ENCODE measurements around the gene KCNJ1. TPM values are rescaled to one million over a fixed set of nuclear protein-coding genes. Genes with fewer than 3 reads are reported as not detected.
A peak's percentile ranks its signal among the peaks of the same experiment; 100 is the strongest.

The KCNJ1 gene
- total and polyA plus RNA-seq, 2 experiments from 2014 or later, result not detected

DNA sequence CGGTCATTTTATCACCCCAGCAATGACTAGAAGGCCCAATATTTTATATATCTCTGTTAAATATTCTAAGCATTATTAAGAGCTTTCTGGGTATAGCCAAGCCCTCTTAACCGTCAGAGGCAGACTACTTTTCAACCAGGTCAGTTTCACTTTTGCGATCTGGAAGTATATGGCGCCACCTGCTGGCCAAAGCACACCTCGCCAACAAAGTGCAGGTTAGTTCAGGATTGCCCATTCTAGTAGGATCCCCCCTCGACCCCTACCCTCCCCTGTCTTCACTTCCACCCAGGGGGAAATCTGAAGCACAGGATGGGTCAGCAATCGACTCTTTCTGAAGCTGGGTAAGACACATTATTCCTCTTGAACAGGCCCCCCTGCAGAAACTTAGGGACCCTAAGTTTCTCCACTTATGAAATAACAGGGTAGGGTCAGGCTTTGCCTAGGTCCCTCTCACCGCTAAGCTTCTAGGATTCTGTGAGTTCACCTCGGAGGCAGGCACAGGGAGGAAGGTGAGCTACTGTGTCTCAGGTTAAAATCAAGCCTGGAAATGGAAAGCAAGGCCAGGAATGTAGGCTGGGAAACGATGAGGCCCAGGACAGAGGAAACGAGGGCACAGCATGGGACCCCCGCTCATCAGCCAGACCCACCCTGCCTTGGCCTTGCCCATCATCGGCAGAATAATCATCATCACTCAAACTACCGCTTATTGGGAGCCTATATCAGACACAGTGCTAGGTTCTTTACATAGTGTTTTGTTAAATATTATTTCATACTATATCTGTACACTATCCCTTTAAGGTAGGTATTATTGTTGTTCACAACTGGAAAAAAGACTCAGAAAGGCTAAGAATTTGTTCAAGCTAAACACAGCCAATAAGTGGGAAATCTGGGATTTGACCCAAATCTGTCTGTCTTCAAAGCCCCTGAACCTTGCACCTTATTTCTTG, 35.6 kb downstream of the KCNJ1 start:
- Histone ChIP-seq H3K4me1 (ENCODE audit: low read depth) (peaks cover 4% of the 10 kb centered on the region), H3K27me3 (peaks cover 18% of the 10 kb centered on the region), H3K4me3 (no peak overlapping the region), H3K27ac (no peak overlapping the region), H3K36me3 (no peaks in the 10 kb centered on the region), H3K9me3 (ENCODE audit: low read depth) (no peaks in the 10 kb centered on the region)
- TF ChIP-seq, protein P1, sequence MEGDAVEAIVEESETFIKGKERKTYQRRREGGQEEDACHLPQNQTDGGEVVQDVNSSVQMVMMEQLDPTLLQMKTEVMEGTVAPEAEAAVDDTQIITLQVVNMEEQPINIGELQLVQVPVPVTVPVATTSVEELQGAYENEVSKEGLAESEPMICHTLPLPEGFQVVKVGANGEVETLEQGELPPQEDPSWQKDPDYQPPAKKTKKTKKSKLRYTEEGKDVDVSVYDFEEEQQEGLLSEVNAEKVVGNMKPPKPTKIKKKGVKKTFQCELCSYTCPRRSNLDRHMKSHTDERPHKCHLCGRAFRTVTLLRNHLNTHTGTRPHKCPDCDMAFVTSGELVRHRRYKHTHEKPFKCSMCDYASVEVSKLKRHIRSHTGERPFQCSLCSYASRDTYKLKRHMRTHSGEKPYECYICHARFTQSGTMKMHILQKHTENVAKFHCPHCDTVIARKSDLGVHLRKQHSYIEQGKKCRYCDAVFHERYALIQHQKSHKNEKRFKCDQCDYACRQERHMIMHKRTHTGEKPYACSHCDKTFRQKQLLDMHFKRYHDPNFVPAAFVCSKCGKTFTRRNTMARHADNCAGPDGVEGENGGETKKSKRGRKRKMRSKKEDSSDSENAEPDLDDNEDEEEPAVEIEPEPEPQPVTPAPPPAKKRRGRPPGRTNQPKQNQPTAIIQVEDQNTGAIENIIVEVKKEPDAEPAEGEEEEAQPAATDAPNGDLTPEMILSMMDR (IDR thresholded peaks at IDR 0.05; ENCODE audit: low read depth, low read length), result peak; percentile 85
- peak; percentile 85 to 91 for DNase-seq (ENCODE audit: low read depth in 1 of 2, low spot score in 1 of 2)

DNA sequence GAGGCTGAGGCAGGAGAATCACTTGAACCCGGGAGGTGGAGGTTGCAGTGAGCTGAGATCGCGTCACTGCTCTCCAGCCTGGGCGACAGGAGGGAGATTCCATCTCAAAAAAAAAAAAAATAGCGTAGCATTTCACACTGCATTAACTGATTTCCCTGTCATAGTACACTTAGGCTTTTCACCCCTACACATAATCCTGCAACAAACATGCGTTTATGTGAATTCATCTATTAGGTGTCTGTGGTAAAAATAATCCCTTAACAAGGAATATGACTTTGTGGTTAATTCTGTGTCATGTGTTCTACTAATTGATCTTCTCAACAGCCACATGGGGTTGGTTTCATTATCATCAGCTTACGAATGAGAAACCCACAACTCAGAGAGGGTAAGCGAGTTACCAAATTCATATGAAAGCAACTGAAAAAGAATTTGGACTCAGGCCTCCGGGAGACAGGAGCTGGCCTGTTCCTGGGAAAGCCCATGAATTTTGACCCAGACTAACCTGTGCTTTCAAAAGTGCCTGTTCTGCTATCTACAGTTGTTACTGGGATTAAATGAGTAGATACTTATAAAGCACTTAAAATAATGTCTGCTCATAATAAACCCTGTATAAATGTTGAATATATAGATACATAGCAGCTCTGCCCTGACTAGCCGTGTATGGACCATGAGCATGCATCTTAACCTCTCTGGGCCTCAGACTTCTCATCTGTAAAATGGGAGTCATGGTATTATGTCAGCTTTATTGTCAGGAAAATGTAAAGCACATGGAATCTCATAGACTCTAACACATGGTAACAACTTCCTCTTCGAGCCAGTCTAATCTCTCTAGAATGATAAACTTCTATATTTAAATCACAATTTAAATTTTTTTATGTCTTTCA, 36.6 kb downstream of the KCNJ1 start:
- DNase-seq (ENCODE audit: low read depth in 1 of 2, low spot score in 1 of 2), result no peak
- Histone ChIP-seq H3K4me3 (no peak overlapping the region), H3K9me3 (ENCODE audit: low read depth) (no peaks in the 10 kb centered on the region), H3K27me3 (peaks cover 18% of the 10 kb centered on the region), H3K27ac (no peak overlapping the region), H3K36me3 (no peaks in the 10 kb centered on the region), H3K4me1 (ENCODE audit: low read depth) (peaks cover under 1% of the 10 kb centered on the region)
- TF ChIP-seq, protein P1 (IDR thresholded peaks at IDR 0.05; ENCODE audit: low read depth, low read length), result no peak

DNA sequence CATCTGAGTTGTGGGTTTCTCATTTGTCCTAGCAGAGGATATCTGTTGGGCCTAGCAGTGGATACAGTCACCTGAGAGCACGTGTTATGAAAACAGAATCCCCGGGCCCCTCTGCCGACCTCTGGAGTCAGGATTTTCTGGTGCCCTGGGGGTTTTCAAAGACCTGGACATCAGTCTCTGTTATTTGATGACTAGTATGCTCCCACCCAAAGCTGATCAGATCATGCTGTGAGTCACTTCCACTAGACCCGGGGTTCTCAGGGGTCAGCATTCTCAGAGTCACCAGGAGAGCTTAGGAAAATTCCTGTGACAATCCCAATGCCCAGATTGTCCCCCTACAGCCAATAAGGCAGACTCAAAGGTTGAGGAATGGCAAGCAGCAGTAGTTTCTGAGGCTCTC, 38.7 kb downstream of the KCNJ1 start:
- TF ChIP-seq, protein P1 (IDR thresholded peaks at IDR 0.05; ENCODE audit: low read depth, low read length), result no peak
- Histone ChIP-seq H3K27me3 (peaks cover 27% of the 10 kb centered on the region), H3K4me1 (ENCODE audit: low read depth) (no peaks in the 10 kb centered on the region), H3K27ac (no peak overlapping the region), H3K4me3 (no peak overlapping the region), H3K9me3 (ENCODE audit: low read depth) (no peaks in the 10 kb centered on the region), H3K36me3 (no peaks in the 10 kb centered on the region)
- no peak for DNase-seq (ENCODE audit: low read depth in 1 of 2, low spot score in 1 of 2)

DNA sequence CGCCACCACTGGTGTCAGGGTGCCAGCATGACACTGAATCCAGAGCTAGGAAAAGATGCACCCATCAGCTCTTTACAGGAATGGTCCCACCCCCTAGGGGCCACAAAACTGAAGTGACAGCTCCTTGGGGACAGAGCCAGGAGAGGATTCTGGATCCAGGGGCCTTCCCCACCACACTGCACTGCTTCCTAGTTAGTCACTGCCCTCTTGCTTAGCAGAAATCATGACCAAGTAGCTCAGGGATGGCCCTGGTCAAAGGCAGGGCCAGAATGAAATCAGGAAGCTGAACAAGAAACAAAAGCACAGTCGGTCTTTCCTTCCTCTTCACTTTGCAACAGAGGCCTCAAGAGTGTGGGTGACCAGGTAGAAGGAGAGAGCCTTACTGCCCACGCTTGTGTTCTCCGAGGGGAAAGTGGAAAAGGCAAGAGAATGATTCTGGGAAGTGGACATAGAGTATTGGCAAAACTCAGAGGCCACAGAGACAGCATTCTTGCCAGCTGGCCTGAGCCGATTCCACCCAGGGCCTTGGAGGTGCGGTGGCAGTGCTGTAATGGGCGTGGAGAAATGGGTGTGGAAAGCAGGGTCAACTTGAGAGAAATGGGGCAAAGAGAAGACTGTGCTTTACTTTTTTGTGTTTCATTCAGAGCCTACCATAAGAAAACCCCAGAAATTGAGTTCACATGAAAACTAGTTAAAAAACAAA, 39.8 kb downstream of the KCNJ1 start:
- Histone ChIP-seq H3K4me3 (no peak overlapping the region), H3K36me3 (no peaks in the 10 kb centered on the region), H3K27ac (no peak overlapping the region), H3K27me3 (peaks cover 17% of the 10 kb centered on the region), H3K4me1 (ENCODE audit: low read depth) (no peaks in the 10 kb centered on the region), H3K9me3 (ENCODE audit: low read depth) (no peaks in the 10 kb centered on the region)
- no peak for DNase-seq (ENCODE audit: low read depth in 1 of 2, low spot score in 1 of 2)
- TF ChIP-seq, protein P1 (IDR thresholded peaks at IDR 0.05; ENCODE audit: low read depth, low read length), result no peak

All from cardiac muscle cell (in vitro differentiated cells and primary cell).